ENCODE measurements around the gene MYL6. TPM values are rescaled to one million over a fixed set of nuclear protein-coding genes. Genes with fewer than 3 reads are reported as not detected.

MYL6 gene
- total RNA-seq, 1 experiment from 2014 or later, result 554 TPM

Other genes with a start within 250 kb of the MYL6 start
- gene PYM1, start 230.5 kb upstream of the MYL6 start, total RNA-seq (2021; ENCODE audit: unreplicated experiment), result 24.8 TPM
- 58.3 TPM for gene DGKA, start 227.2 kb upstream of the MYL6 start, total RNA-seq (2021; ENCODE audit: unreplicated experiment)
- gene PMEL, start 192.3 kb upstream of the MYL6 start, total RNA-seq (2021; ENCODE audit: unreplicated experiment), result 5.8 TPM
- 90.9 TPM for gene CDK2, start 191.5 kb upstream of the MYL6 start, total RNA-seq (2021; ENCODE audit: unreplicated experiment)
- gene RAB5B, start 184.3 kb upstream of the MYL6 start, total RNA-seq (2021; ENCODE audit: unreplicated experiment), result 44.5 TPM
- 18.0 TPM for gene SUOX, start 161.1 kb upstream of the MYL6 start, total RNA-seq (2021; ENCODE audit: unreplicated experiment)
- gene IKZF4, start 137.3 kb upstream of the MYL6 start, total RNA-seq (2021; ENCODE audit: unreplicated experiment), result 8.5 TPM
- 70.2 TPM for gene RPS26, start 116.4 kb upstream of the MYL6 start, total RNA-seq (2021; ENCODE audit: unreplicated experiment)
- gene ERBB3, start 78.2 kb upstream of the MYL6 start, total RNA-seq (2021; ENCODE audit: unreplicated experiment), result 39.7 TPM
- gene PA2G4, start 53.8 kb upstream of the MYL6 start, total RNA-seq (2021; ENCODE audit: unreplicated experiment), result 302 TPM
- gene RPL41, start 41.7 kb upstream of the MYL6 start, total RNA-seq (2021; ENCODE audit: unreplicated experiment), result 4,327 TPM
- gene ZC3H10, start 40.1 kb upstream of the MYL6 start, total RNA-seq (2021; ENCODE audit: unreplicated experiment), result 8.7 TPM
- 80.9 TPM for gene ESYT1, start 30.1 kb upstream of the MYL6 start, total RNA-seq (2021; ENCODE audit: unreplicated experiment)
- 94.3 TPM for gene MYL6B, start 5.8 kb upstream of the MYL6 start, total RNA-seq (2021; ENCODE audit: unreplicated experiment)
- gene SMARCC2, start 31.1 kb downstream of the MYL6 start, total RNA-seq (2021; ENCODE audit: unreplicated experiment), result 99.7 TPM
- 40.6 TPM for gene RNF41, start 63.6 kb downstream of the MYL6 start, total RNA-seq (2021; ENCODE audit: unreplicated experiment)
- gene NABP2, start 66.0 kb downstream of the MYL6 start, total RNA-seq (2021; ENCODE audit: unreplicated experiment), result 52.9 TPM
- gene SLC39A5, start 71.7 kb downstream of the MYL6 start, total RNA-seq (2021; ENCODE audit: unreplicated experiment), result 0.66 TPM
- 56.6 TPM for gene ANKRD52, start 100.0 kb downstream of the MYL6 start, total RNA-seq (2021; ENCODE audit: unreplicated experiment)
- gene COQ10A, start 108.6 kb downstream of the MYL6 start, total RNA-seq (2021; ENCODE audit: unreplicated experiment), result 11.7 TPM
- gene CS, start 142.0 kb downstream of the MYL6 start, total RNA-seq (2021; ENCODE audit: unreplicated experiment), result 270 TPM
- gene CNPY2, start 157.6 kb downstream of the MYL6 start, total RNA-seq (2021; ENCODE audit: unreplicated experiment), result 109 TPM
- 75.0 TPM for gene PAN2, start 175.6 kb downstream of the MYL6 start, total RNA-seq (2021; ENCODE audit: unreplicated experiment)
- gene IL23A, start 180.5 kb downstream of the MYL6 start, total RNA-seq (2021; ENCODE audit: unreplicated experiment), result 0.59 TPM
- gene STAT2, start 201.7 kb downstream of the MYL6 start, total RNA-seq (2021; ENCODE audit: unreplicated experiment), result 53.1 TPM
- 0.17 TPM for gene APOF, start 204.5 kb downstream of the MYL6 start, total RNA-seq (2021; ENCODE audit: unreplicated experiment)

Data from HCT116 (cell line).